ENCODE data around the gene C4orf51. TPM values are rescaled to one million over a fixed set of nuclear protein-coding genes. Genes with fewer than 3 reads are reported as not detected.
"Not testable (repeated sequence)": the region's sequence is repeated elsewhere in the genome, so short reads cannot be mapped to it uniquely, and the experiment has no call there.

The C4orf51 gene
- total and polyA plus RNA-seq, 2 donors from 2014 or later = not detected

- no peak for FAIRE-seq
- H3K27ac ChIP-seq (ENCODE audit: low read depth in 2 of 2, low read length in 2 of 2) = no peak overlapping the region
- no peaks in the 10 kb centered on the region for H3K9me3 ChIP-seq (ENCODE audit: control insufficient read depth in 2 of 3, insufficient read depth in 1 of 3, low read length in 3 of 3)
- intact Hi-C loops (cut with DNase I) = no loop called here
- no peak for DNase-seq
- no peak overlapping the region for H3K9ac ChIP-seq (ENCODE audit: low read length in 3 of 3)
- peaks cover 0 to 9% (median 3%) of the 10 kb centered on the region in 3 donors for H3K4me1 ChIP-seq (ENCODE audit: control insufficient read depth in 2 of 3, insufficient read depth in 2 of 3, low read depth in 1 of 3, low read length in 3 of 3)
- H3K27me3 ChIP-seq (ENCODE audit: control insufficient read depth, insufficient read depth, low read length) = no peaks in the 10 kb centered on the region
- no peak overlapping the region for H3K4me3 ChIP-seq (ENCODE audit: low read length in 3 of 3)
- TF ChIP-seq CTCF (IDR thresholded peaks at IDR 0.05; ENCODE audit: borderline replicate concordance, extremely low read depth, insufficient read depth) = no peak
- no peaks in the 10 kb centered on the region for H3K36me3 ChIP-seq (ENCODE audit: control insufficient read depth in 2 of 3, insufficient read depth in 3 of 3, low read length in 3 of 3)
Measured at GRCh38 chr4:145681956-145682355, 2.0 kb downstream of the C4orf51 start.

- intact Hi-C loops (cut with DNase I) = no loop called here
- no peak overlapping the region for H3K4me3 ChIP-seq (ENCODE audit: low read length in 3 of 3)
- H3K36me3 ChIP-seq (ENCODE audit: control insufficient read depth in 2 of 3, insufficient read depth in 3 of 3, low read length in 3 of 3) = no peaks in the 10 kb centered on the region
- H3K9me3 ChIP-seq (ENCODE audit: control insufficient read depth in 2 of 3, insufficient read depth in 1 of 3, low read length in 3 of 3) = no peaks in the 10 kb centered on the region
- FAIRE-seq (no peak), DNase-seq (no peak)
- no peaks in the 10 kb centered on the region for H3K4me1 ChIP-seq (ENCODE audit: control insufficient read depth in 2 of 3, insufficient read depth in 2 of 3, low read depth in 1 of 3, low read length in 3 of 3)
- no peak overlapping the region for H3K9ac ChIP-seq (ENCODE audit: low read length in 3 of 3)
- no peaks in the 10 kb centered on the region for H3K27me3 ChIP-seq (ENCODE audit: control insufficient read depth, insufficient read depth, low read length)
- H3K27ac ChIP-seq (ENCODE audit: low read depth in 2 of 2, low read length in 2 of 2) = no peak overlapping the region
- TF ChIP-seq CTCF (IDR thresholded peaks at IDR 0.05; ENCODE audit: borderline replicate concordance, extremely low read depth, insufficient read depth) = no peak
Measured at GRCh38 chr4:145686991-145687390, 7.0 kb downstream of the C4orf51 start.

- no peak for DNase-seq
- Histone ChIP-seq H3K9me3 (ENCODE audit: control insufficient read depth in 2 of 3, insufficient read depth in 1 of 3, low read length in 3 of 3) (no peaks in the 10 kb centered on the region), H3K27me3 (ENCODE audit: control insufficient read depth, insufficient read depth, low read length) (no peaks in the 10 kb centered on the region), H3K9ac (ENCODE audit: low read length in 3 of 3) (no peak overlapping the region), H3K4me3 (ENCODE audit: low read length in 3 of 3) (no peak overlapping the region), H3K36me3 (ENCODE audit: control insufficient read depth in 2 of 3, insufficient read depth in 3 of 3, low read length in 3 of 3) (no peaks in the 10 kb centered on the region), H3K27ac (ENCODE audit: low read depth in 2 of 2, low read length in 2 of 2) (no peak overlapping the region), H3K4me1 (ENCODE audit: control insufficient read depth in 2 of 3, insufficient read depth in 2 of 3, low read depth in 1 of 3, low read length in 3 of 3) (no peaks in the 10 kb centered on the region)
- no peak for TF ChIP-seq CTCF (IDR thresholded peaks at IDR 0.05; ENCODE audit: borderline replicate concordance, extremely low read depth, insufficient read depth)
- intact Hi-C loops (cut with DNase I) = no loop called here
- no peak for FAIRE-seq
Measured at GRCh38 chr4:145690610-145691009, 10.7 kb downstream of the C4orf51 start.

- H3K36me3 ChIP-seq (ENCODE audit: control insufficient read depth in 2 of 3, insufficient read depth in 3 of 3, low read length in 3 of 3); H3K4me3 ChIP-seq (ENCODE audit: low read length in 3 of 3); H3K9me3 ChIP-seq (ENCODE audit: control insufficient read depth in 2 of 3, insufficient read depth in 1 of 3, low read length in 3 of 3); H3K27ac ChIP-seq (ENCODE audit: low read depth in 2 of 2, low read length in 2 of 2); intact Hi-C loops (cut with DNase I); H3K4me1 ChIP-seq (ENCODE audit: control insufficient read depth in 2 of 3, insufficient read depth in 2 of 3, low read depth in 1 of 3, low read length in 3 of 3); FAIRE-seq; H3K27me3 ChIP-seq (ENCODE audit: control insufficient read depth, insufficient read depth, low read length); H3K9ac ChIP-seq (ENCODE audit: low read length in 3 of 3); DNase-seq: not testable (repeated sequence)
Measured at GRCh38 chr4:145691416-145691815, 11.5 kb downstream of the C4orf51 start.
